ENCODE data around the gene FARS2. TPM values are rescaled to one million over a fixed set of nuclear protein-coding genes. Genes with fewer than 3 reads are reported as not detected.

The FARS2 gene
- total RNA-seq, 1 experiment from 2014 or later, result 13.8 TPM

- no peak overlapping the region for H3K27ac ChIP-seq (ENCODE audit: low read depth, low read length)
- ChIA-PET RAD21 (ENCODE audit: low non-redundant PET in 1 of 2, low total read pairs in 2 of 2, uncharacterized antibody in 2 of 2, unreplicated experiment in 2 of 2) (no interaction called here), CTCF (no interaction called here), POLR2A (no interaction called here)
- no peak for DNase-seq (ENCODE audit: low read depth, low spot score)
- no peak overlapping the region for H3K4me2 ChIP-seq (ENCODE audit: low read length)
- H3K4me1 ChIP-seq (ENCODE audit: control insufficient read depth in 1 of 2, insufficient read depth in 2 of 2, low read length in 2 of 2), result no peaks in the 10 kb centered on the region
- no peaks in the 10 kb centered on the region for H3K9me3 ChIP-seq (ENCODE audit: control insufficient read depth in 1 of 2, insufficient read depth in 1 of 2, low read depth in 1 of 2, low read length in 2 of 2)
- H3K4me3 ChIP-seq (replicated peaks in 1 of 2; ENCODE audit: low read depth in 1 of 2, low read length in 2 of 2), result no peak overlapping the region
- H3K36me3 ChIP-seq (ENCODE audit: control insufficient read depth in 1 of 2, insufficient read depth in 2 of 2, low read length in 2 of 2), result no peaks in the 10 kb centered on the region
- H3K79me2 ChIP-seq (ENCODE audit: insufficient read depth, low read length), result no peaks in the 10 kb centered on the region
- H3K9me2 ChIP-seq (ENCODE audit: insufficient read depth), result no peaks in the 10 kb centered on the region
- ATAC-seq, result no peak
- intact Hi-C loops (cut with micrococcal nuclease), result no loop called here
- no peaks in the 10 kb centered on the region for H4K20me1 ChIP-seq (ENCODE audit: insufficient read depth)
- BruUV-seq (replicated peaks), result no TSS peak
- no peaks in the 10 kb centered on the region for H3K27me3 ChIP-seq (ENCODE audit: insufficient read depth, low read length)
- no peak overlapping the region for H3K9ac ChIP-seq (ENCODE audit: low read length)
- H2AFZ ChIP-seq (ENCODE audit: low read depth, low read length, poor library complexity, severe bottlenecking), result no peak overlapping the region
- TF ChIP-seq, protein P1, sequence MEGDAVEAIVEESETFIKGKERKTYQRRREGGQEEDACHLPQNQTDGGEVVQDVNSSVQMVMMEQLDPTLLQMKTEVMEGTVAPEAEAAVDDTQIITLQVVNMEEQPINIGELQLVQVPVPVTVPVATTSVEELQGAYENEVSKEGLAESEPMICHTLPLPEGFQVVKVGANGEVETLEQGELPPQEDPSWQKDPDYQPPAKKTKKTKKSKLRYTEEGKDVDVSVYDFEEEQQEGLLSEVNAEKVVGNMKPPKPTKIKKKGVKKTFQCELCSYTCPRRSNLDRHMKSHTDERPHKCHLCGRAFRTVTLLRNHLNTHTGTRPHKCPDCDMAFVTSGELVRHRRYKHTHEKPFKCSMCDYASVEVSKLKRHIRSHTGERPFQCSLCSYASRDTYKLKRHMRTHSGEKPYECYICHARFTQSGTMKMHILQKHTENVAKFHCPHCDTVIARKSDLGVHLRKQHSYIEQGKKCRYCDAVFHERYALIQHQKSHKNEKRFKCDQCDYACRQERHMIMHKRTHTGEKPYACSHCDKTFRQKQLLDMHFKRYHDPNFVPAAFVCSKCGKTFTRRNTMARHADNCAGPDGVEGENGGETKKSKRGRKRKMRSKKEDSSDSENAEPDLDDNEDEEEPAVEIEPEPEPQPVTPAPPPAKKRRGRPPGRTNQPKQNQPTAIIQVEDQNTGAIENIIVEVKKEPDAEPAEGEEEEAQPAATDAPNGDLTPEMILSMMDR (IDR thresholded peaks at IDR 0.05 in 2 of 3, conservative IDR thresholded peaks at IDR 0.05 in 1 of 3; ENCODE audit: borderline replicate concordance in 1 of 3, insufficient read depth in 1 of 3, low read depth in 2 of 3, low read length in 2 of 3), result no peak
- no peak for TF ChIP-seq SRF (IDR thresholded peaks at IDR 0.05; ENCODE audit: low read depth)
- no peak for TF ChIP-seq POLR2AphosphoS5 (IDR thresholded peaks at IDR 0.05; ENCODE audit: low read depth, low read length)
- TF ChIP-seq FOSL1 (IDR thresholded peaks at IDR 0.05; ENCODE audit: low read depth), result no peak
- no peak for TF ChIP-seq SIN3A (IDR thresholded peaks at IDR 0.05; ENCODE audit: low read depth)
- TF ChIP-seq, protein P2, sequence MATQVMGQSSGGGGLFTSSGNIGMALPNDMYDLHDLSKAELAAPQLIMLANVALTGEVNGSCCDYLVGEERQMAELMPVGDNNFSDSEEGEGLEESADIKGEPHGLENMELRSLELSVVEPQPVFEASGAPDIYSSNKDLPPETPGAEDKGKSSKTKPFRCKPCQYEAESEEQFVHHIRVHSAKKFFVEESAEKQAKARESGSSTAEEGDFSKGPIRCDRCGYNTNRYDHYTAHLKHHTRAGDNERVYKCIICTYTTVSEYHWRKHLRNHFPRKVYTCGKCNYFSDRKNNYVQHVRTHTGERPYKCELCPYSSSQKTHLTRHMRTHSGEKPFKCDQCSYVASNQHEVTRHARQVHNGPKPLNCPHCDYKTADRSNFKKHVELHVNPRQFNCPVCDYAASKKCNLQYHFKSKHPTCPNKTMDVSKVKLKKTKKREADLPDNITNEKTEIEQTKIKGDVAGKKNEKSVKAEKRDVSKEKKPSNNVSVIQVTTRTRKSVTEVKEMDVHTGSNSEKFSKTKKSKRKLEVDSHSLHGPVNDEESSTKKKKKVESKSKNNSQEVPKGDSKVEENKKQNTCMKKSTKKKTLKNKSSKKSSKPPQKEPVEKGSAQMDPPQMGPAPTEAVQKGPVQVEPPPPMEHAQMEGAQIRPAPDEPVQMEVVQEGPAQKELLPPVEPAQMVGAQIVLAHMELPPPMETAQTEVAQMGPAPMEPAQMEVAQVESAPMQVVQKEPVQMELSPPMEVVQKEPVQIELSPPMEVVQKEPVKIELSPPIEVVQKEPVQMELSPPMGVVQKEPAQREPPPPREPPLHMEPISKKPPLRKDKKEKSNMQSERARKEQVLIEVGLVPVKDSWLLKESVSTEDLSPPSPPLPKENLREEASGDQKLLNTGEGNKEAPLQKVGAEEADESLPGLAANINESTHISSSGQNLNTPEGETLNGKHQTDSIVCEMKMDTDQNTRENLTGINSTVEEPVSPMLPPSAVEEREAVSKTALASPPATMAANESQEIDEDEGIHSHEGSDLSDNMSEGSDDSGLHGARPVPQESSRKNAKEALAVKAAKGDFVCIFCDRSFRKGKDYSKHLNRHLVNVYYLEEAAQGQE (IDR thresholded peaks at IDR 0.05; ENCODE audit: low read depth), result no peak
- no peak for TF ChIP-seq EGR1 (IDR thresholded peaks at IDR 0.05; ENCODE audit: low read depth)
- TF ChIP-seq SP1 (IDR thresholded peaks at IDR 0.05; ENCODE audit: low read depth), result no peak
- TF ChIP-seq ATF3 (IDR thresholded peaks at IDR 0.05), result no peak
- no peak for TF ChIP-seq CBX3 (IDR thresholded peaks at IDR 0.05; ENCODE audit: low read depth)
- TF ChIP-seq ZFX (IDR thresholded peaks at IDR 0.05), result no peak
- TF ChIP-seq YY1 (IDR thresholded peaks at IDR 0.05; ENCODE audit: extremely low read depth, insufficient replicate concordance, low read depth, low read length), result no peak
- TF ChIP-seq, protein P3, sequence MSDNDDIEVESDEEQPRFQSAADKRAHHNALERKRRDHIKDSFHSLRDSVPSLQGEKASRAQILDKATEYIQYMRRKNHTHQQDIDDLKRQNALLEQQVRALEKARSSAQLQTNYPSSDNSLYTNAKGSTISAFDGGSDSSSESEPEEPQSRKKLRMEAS (IDR thresholded peaks at IDR 0.05), result no peak
- no peak for TF ChIP-seq EZH2phosphoT487 (IDR thresholded peaks at IDR 0.05; ENCODE audit: borderline replicate concordance)
- TF ChIP-seq EZH2 (IDR thresholded peaks at IDR 0.05), result no peak
- no peak for TF ChIP-seq ZBTB33 (IDR thresholded peaks at IDR 0.05; ENCODE audit: extremely low read depth, insufficient replicate concordance, low read length)
- TF ChIP-seq ELF1 (IDR thresholded peaks at IDR 0.05; ENCODE audit: borderline replicate concordance, low read depth), result no peak
- TF ChIP-seq POLR2A (IDR thresholded peaks at IDR 0.05; ENCODE audit: borderline replicate concordance, extremely low read depth, insufficient read depth, insufficient read length), result no peak
- no peak for TF ChIP-seq JUND (IDR thresholded peaks at IDR 0.05)
- no peak for TF ChIP-seq CEBPB (IDR thresholded peaks at IDR 0.05; ENCODE audit: low read depth)
Observed at GRCh38 chr6:5776104-5776503, 514.8 kb downstream of the FARS2 start.

Measured in HCT116 (cell line).